ENCODE measurements around the gene KIF9. TPM values are rescaled to one million over a fixed set of nuclear protein-coding genes. Genes with fewer than 3 reads are reported as not detected.
A peak's percentile ranks its signal among the peaks of the same experiment; 100 is the strongest.

Gene KIF9
- total and polyA plus RNA-seq, 10 donors: 3.8 to 15.8 (median 6.7) TPM

DNA sequence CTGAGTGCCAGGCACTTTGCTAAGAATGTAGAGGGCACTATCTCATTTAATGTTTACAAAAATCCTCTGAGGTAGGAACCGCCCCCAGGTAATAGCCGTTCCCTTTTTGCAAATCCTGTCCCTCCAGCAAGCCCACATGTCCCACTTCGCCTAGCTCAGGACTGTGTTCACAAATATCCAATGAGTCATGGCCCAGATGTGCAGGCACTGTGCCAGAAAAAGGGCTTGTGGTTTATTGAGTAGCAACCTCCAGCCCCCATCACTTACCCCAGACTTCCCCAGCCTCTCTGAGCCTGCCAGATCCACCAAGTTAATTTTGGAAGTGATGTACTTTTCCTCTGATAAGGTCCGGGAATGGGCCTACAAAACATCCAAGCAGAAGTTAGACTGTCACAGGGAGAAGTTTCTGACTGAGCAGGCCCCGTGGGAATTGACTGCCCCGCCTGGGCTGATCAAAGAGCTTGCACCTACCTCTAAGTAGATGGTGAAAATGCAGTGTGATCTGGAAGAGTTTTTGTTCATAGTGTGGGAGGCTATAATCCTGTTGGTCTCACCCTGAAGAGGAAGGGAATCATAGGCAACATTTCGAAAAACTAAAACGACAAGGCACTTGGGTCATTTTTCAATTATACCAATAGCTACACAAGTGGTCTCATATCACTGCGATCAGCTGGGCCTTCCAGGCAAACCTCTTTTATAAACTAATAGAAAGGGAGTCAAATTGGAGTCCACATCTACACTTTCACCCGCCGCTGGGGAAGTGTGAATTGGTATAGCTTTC is 15.7 kb downstream of the KIF9 start:
- intact Hi-C loops (cut with DNase I; ENCODE audit: low total_unique reads): no loop called here
- H3K27ac ChIP-seq: no peak overlapping the region

DNA sequence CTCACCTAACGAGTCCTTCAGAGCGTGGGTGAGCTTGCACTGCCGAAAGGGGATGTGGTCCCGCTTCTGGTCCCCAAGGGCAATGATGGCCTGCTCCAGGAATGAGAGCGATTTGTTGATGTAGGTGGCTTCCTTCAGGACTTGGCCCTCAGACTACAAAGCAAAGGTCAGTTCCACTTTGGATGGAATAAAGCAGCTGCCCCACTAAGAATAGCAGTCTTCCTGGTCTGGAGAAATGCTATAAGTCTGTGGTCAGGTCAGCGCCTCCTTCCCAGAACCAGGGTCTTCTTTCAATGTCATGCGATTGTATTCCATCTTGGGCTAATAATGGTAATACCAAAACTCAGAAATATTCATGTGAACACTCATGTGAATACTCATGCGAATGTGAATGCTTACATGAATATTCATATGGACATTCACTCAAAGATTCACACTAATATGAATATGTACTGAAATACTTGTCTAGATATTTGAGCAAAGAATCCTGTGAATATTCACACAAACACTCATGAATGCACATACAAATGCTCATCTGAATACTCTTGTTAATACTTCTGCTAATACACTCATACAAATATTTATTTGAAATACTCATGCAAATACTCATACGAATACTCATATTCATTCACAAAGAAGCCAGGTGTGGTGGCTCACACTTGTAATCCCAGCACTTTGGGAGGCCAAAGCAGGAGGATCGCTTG is 16.7 kb downstream of the KIF9 start:
- Histone ChIP-seq H3K27me3 (replicated peaks in 1 of 7) (no peaks in the 10 kb centered on the region), H3K4me1 (peaks cover 0 to 11% (median 2%) of the 10 kb centered on the region in 6 donors), H3K9me3 (no peaks in the 10 kb centered on the region), H3K4me3 (no peak overlapping the region), H3K36me3 (no peaks in the 10 kb centered on the region), H3K27ac (no peak overlapping the region)
- DNase-seq: peak; percentile 39
- TF ChIP-seq, protein P1, sequence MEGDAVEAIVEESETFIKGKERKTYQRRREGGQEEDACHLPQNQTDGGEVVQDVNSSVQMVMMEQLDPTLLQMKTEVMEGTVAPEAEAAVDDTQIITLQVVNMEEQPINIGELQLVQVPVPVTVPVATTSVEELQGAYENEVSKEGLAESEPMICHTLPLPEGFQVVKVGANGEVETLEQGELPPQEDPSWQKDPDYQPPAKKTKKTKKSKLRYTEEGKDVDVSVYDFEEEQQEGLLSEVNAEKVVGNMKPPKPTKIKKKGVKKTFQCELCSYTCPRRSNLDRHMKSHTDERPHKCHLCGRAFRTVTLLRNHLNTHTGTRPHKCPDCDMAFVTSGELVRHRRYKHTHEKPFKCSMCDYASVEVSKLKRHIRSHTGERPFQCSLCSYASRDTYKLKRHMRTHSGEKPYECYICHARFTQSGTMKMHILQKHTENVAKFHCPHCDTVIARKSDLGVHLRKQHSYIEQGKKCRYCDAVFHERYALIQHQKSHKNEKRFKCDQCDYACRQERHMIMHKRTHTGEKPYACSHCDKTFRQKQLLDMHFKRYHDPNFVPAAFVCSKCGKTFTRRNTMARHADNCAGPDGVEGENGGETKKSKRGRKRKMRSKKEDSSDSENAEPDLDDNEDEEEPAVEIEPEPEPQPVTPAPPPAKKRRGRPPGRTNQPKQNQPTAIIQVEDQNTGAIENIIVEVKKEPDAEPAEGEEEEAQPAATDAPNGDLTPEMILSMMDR (IDR thresholded peaks at IDR 0.05 in 8 of 11, conservative IDR thresholded peaks at IDR 0.05 in 3 of 11): no peak
- TF ChIP-seq POLR2A (IDR thresholded peaks at IDR 0.05) (no peak), POLR2AphosphoS5 (IDR thresholded peaks at IDR 0.05) (no peak)
- intact Hi-C loops (cut with DNase I; ENCODE audit: low total_unique reads): no loop called here
- WGBS, 5 donors: 88 to 95% (median 90%) methylated on average over 9 to 10 of the region's 10 CpGs

More for the DNA sequence above, 15.7 kb downstream of the KIF9 start:
- Histone ChIP-seq H3K4me1 (peaks cover 0 to 11% (median 2%) of the 10 kb centered on the region in 6 donors), H3K4me3 (no peak overlapping the region), H3K27me3 (replicated peaks in 1 of 7) (no peaks in the 10 kb centered on the region), H3K9me3 (no peaks in the 10 kb centered on the region), H3K36me3 (no peaks in the 10 kb centered on the region)
- TF ChIP-seq POLR2A (IDR thresholded peaks at IDR 0.05): no peak
- no peak for TF ChIP-seq POLR2AphosphoS5 (IDR thresholded peaks at IDR 0.05)
- TF ChIP-seq, protein P1 (IDR thresholded peaks at IDR 0.05 in 8 of 11, conservative IDR thresholded peaks at IDR 0.05 in 3 of 11): no peak
- DNase-seq: peak; percentile 61
- WGBS, 5 donors: 45 to 62% (median 47%) methylated on average over 11 of the region's 11 CpGs

DNA sequence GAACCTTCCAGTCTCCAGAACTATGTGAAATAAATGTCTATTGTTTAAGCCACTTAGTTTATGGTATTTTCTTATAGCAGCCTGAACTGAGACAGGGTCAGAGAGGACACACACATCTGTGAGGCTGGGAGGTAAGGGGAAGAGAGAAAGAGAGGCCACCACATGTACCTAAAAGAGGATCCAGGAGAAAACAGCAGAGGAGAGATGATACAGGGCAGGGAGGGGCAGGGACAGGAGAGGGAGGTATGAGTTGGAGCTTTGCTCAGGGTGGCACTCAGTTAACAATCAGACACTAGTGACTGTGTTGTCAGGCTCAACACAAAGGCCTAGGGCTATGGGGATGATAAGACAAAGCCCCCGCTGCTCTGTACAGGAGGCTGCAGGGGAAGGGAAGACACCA is 17.6 kb downstream of the KIF9 start:
- no peaks in the 10 kb centered on the region for H3K9me3 ChIP-seq
- WGBS, 5 donors: 95 to 100% (median 98%) methylated on average over 1 of the region's 1 CpG
- peak; percentile 47 for DNase-seq
- H3K27me3 ChIP-seq (replicated peaks in 1 of 7): no peaks in the 10 kb centered on the region
- H3K4me3 ChIP-seq: no peak overlapping the region
- intact Hi-C loops (cut with DNase I; ENCODE audit: low total_unique reads): no loop called here
- TF ChIP-seq, protein P1 (IDR thresholded peaks at IDR 0.05 in 8 of 11, conservative IDR thresholded peaks at IDR 0.05 in 3 of 11): no peak
- no peak for TF ChIP-seq POLR2AphosphoS5 (IDR thresholded peaks at IDR 0.05)
- no peak for TF ChIP-seq POLR2A (IDR thresholded peaks at IDR 0.05)
- H3K4me1 ChIP-seq: peaks cover 0 to 11% (median 2%) of the 10 kb centered on the region in 6 donors
- no peak overlapping the region for H3K27ac ChIP-seq
- H3K36me3 ChIP-seq: no peaks in the 10 kb centered on the region

DNA sequence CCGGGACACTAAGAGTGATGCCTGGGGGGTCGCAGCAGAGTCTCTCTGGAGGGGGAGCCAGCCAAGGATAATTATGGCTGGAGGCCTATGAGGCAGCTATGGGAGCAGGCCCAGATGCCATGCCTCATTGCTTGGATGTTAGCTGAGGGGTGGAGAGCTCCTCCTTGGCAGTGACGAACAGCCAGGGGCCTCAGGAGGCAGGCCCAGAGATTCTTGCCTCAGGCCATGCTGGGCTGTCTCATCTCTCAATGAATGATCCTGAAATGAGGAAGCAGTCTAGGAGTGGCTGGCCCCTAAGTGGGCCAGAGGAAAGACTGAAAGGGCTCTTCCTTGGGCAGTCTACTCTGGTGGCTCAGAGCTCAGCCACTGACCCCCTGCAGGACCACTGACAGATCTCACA is 21.3 kb downstream of the KIF9 start:
- WGBS, 5 donors: 88 to 95% (median 91%) methylated on average over 3 of the region's 3 CpGs
- Histone ChIP-seq H3K36me3 (no peaks in the 10 kb centered on the region), H3K27ac (no peak overlapping the region), H3K27me3 (replicated peaks in 1 of 7) (no peaks in the 10 kb centered on the region), H3K4me3 (no peak overlapping the region), H3K9me3 (no peaks in the 10 kb centered on the region), H3K4me1 (no peaks in the 10 kb centered on the region)
- TF ChIP-seq, protein P1 (IDR thresholded peaks at IDR 0.05 in 8 of 11, conservative IDR thresholded peaks at IDR 0.05 in 3 of 11): no peak
- TF ChIP-seq POLR2A (IDR thresholded peaks at IDR 0.05): no peak
- TF ChIP-seq POLR2AphosphoS5 (IDR thresholded peaks at IDR 0.05): no peak
- intact Hi-C loops (cut with DNase I; ENCODE audit: low total_unique reads): no loop called here
- peak; percentile 29 for DNase-seq
